SW 1271 (cell line): ENCODE data around the gene COPS7A.
"Not testable (repeated sequence)": the region's sequence is repeated elsewhere in the genome, so short reads cannot be mapped to it uniquely, and the experiment has no call there.

Experiments
- DNase-seq, 2 experiments: peaks; one replicate each; lab custom pipeline; 2025; lab: John Stamatoyannopoulos, UW

COPS7A gene

GRCh38 chr12:6701078-6701768 lies 22.6 kb upstream of the COPS7A start:
- no peak for DNase-seq

GRCh38 chr12:6703631-6704030 lies 20.2 kb upstream of the COPS7A start:
- DNase-seq, result no peak

- not testable (repeated sequence) for DNase-seq
These were observed 15.5 kb upstream of the COPS7A start for GRCh38 chr12:6708351-6708750.

- no peak for DNase-seq
These were observed 14.9 kb upstream of the COPS7A start for GRCh38 chr12:6708960-6709394.

GRCh38 chr12:6716031-6716873 lies 7.6 kb upstream of the COPS7A start:
- DNase-seq, result not testable (repeated sequence)

GRCh38 chr12:6716874-6717437 lies 6.9 kb upstream of the COPS7A start:
- no peak for DNase-seq

- DNase-seq, result no peak
These were observed 983 bp upstream of the COPS7A start for GRCh38 chr12:6722863-6723262.

GRCh38 chr12:6724409-6724797 lies 557 bp downstream of the COPS7A start:
- peak in 1 of 2 experiments; percentile 59 for DNase-seq

GRCh38 chr12:6725350-6725749 lies 1.5 kb downstream of the COPS7A start:
- DNase-seq, result no peak

GRCh38 chr12:6729186-6729585 lies 5.3 kb downstream of the COPS7A start:
- no peak for DNase-seq

GRCh38 chr12:6730169-6730568 lies 6.3 kb downstream of the COPS7A start:
- DNase-seq, result no peak

- DNase-seq, result no peak
These were observed 10.9 kb downstream of the COPS7A start for GRCh38 chr12:6734506-6735387.

- DNase-seq, result peak in 1 of 2 experiments; percentile 57
These were observed 11.8 kb downstream of the COPS7A start for GRCh38 chr12:6735448-6736191.

- no peak for DNase-seq
These were observed 12.9 kb downstream of the COPS7A start for GRCh38 chr12:6736754-6737153.

GRCh38 chr12:6742080-6742479 lies 18.2 kb downstream of the COPS7A start:
- DNase-seq, result not testable (repeated sequence)

GRCh38 chr12:6742834-6743233 lies 19.0 kb downstream of the COPS7A start:
- DNase-seq, result no peak

GRCh38 chr12:6743300-6743699 lies 19.5 kb downstream of the COPS7A start:
- not testable (repeated sequence) for DNase-seq

- no peak for DNase-seq
These were observed 22.1 kb downstream of the COPS7A start for GRCh38 chr12:6745741-6746525.

GRCh38 chr12:6747216-6747615 lies 23.4 kb downstream of the COPS7A start:
- DNase-seq, result no peak

GRCh38 chr12:6748761-6749160 lies 24.9 kb downstream of the COPS7A start:
- no peak for DNase-seq
